Thyroid gland (tissue), 4 donors: Measurements from ENCODE around the gene MTO1. TPM values are rescaled to one million over a fixed set of nuclear protein-coding genes. Genes with fewer than 3 reads are reported as not detected.

Source experiments
- DNase-seq, 2 donors: peaks; one replicate each; pipeline ENCODE4 v3.0.0-alpha.2; 2019
- H3K27ac ChIP-seq, 3 donors: fragments of 200-600 bp; sonication (generic); 1 replicate in 2 of 3; 2 replicates in 1 of 3; pipeline ENCODE4 v1.5.1; 2016 to 2019; ENCODE audit warnings: mild to moderate bottlenecking in 1 of 3, moderate library complexity in 1 of 3
- H3K27me3 ChIP-seq: fragments of 200-600 bp; sonication (generic); one replicate; pipeline ENCODE4 v1.5.1; 2019
- H3K36me3 ChIP-seq, 2 donors: fragments of 200-600 bp; sonication (generic); one replicate each; pipeline ENCODE4 v1.5.1; 2016 to 2019
- H3K4me1 ChIP-seq, 2 donors: fragments of 200-600 bp; sonication (generic); one replicate each; pipeline ENCODE4 v1.5.1; 2017 to 2019
- H3K4me3 ChIP-seq, 3 donors: fragments of 200-600 bp; sonication (generic); replicated peaks in 1 of 3; 1 replicate in 2 of 3; 2 replicates in 1 of 3; pipeline ENCODE4 v1.5.1; 2016; ENCODE audit warnings: mild to moderate bottlenecking in 1 of 3
- H3K9me3 ChIP-seq: fragments of 200-600 bp; sonication (generic); one replicate; pipeline ENCODE4 v1.5.1; 2017
- CTCF ChIP-seq, 6 experiments: fragments of 200-600 bp in 3 of 6; fragments of 450-650 bp in 3 of 6; sonication (generic) in 3 of 6; IDR thresholded peaks; one replicate each; pipeline ENCODE4 v1.5.1; 2016 to 2019; ENCODE audit warnings: antibody characterized with exemption in 6 of 6, mild to moderate bottlenecking in 2 of 6, inconsistent platforms in 1 of 6, moderate library complexity in 1 of 6
- POLR2A ChIP-seq, 2 donors: fragments of 450-650 bp; IDR thresholded peaks; one replicate each; pipeline ENCODE4 v1.6.1; 2017; ENCODE audit warnings: antibody characterized with exemption in 2 of 2, mild to moderate bottlenecking in 2 of 2, moderate library complexity in 1 of 2
- WGBS, 2 donors: methylation state at CpG; one replicate each; pipeline ENCODE4 v1.1.5; 2017; 5-methylcytosine and 5-hydroxymethylcytosine counted together
- intact Hi-C: fragments of 100-400 bp; cut with DNase I; formaldehyde crosslinking; loops from one replicate; pipeline ENCODE4 v1.15.1; 2023
- total RNA-seq, 4 donors: library from RNA; depleted of rRNA; stranded (reverse); fragments of >200 nt; gene quantifications; one replicate each; pipeline ENCODE4 v1.2.3, GENCODE V29; 2016

Gene MTO1
- total RNA-seq, 4 donors from 2014 or later, result 29.4 to 46.4 (median 30.6) TPM

DNA sequence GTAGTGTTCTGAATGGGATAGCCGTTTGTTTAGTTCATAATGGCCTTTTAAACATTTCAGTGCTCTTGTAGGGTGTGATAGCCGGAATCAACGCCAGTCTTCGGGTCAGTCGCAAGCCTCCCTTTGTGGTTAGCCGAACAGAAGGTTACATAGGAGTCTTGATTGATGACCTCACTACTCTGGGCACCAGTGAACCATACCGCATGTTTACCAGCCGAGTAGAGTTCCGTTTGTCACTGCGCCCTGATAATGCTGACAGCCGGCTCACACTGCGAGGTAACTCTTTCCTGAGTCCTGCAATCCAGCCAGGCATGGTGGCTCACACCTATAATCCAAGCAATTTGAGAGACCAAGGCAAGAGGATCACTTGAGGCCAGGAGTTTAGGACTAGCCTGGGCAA, 20.4 kb downstream of the MTO1 start:
- Histone ChIP-seq H3K9me3 (no peaks in the 10 kb centered on the region), H3K27me3 (no peaks in the 10 kb centered on the region), H3K4me1 (no peaks in the 10 kb centered on the region), H3K36me3 (peaks cover 49 to 77% of the 10 kb centered on the region in 2 donors), H3K4me3 (no peak overlapping the region), H3K27ac (no peak overlapping the region)
- 95 to 96% methylated on average over 12 of the region's 12 CpGs for WGBS, 2 donors
- TF ChIP-seq CTCF (IDR thresholded peaks at IDR 0.05) (no peak), POLR2A (IDR thresholded peaks at IDR 0.05) (no peak)
- DNase-seq, result no peak
- intact Hi-C loops, result no loop called here

DNA sequence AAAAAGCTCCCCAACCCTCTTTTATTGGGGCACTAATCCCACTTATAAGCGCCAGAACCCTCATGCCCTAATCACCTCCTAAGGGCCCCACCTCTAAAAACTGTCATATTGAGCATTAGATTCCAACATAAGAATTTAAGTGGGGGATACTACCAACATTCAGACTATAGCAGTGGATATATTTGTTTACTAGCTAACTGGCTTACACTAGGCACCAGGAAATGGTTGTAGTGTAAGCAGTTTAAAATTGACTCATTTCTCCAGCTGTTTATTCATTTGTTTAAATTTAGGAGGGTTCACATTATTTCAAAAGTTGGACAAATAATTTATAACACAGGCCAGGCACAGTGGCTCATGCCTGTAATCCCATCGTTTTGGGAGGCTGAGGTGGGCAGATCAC, 22.9 kb downstream of the MTO1 start:
- H3K4me3 ChIP-seq, result no peak overlapping the region
- intact Hi-C loops, result no loop called here
- no peaks in the 10 kb centered on the region for H3K27me3 ChIP-seq
- H3K4me1 ChIP-seq, result no peaks in the 10 kb centered on the region
- H3K27ac ChIP-seq, result no peak overlapping the region
- TF ChIP-seq POLR2A (IDR thresholded peaks at IDR 0.05), result no peak
- no peak for TF ChIP-seq CTCF (IDR thresholded peaks at IDR 0.05)
- H3K36me3 ChIP-seq, result peaks cover 47 to 78% of the 10 kb centered on the region in 2 donors
- DNase-seq, result no peak
- no peaks in the 10 kb centered on the region for H3K9me3 ChIP-seq
- 82 to 86% methylated on average over 2 of the region's 2 CpGs for WGBS, 2 donors

DNA sequence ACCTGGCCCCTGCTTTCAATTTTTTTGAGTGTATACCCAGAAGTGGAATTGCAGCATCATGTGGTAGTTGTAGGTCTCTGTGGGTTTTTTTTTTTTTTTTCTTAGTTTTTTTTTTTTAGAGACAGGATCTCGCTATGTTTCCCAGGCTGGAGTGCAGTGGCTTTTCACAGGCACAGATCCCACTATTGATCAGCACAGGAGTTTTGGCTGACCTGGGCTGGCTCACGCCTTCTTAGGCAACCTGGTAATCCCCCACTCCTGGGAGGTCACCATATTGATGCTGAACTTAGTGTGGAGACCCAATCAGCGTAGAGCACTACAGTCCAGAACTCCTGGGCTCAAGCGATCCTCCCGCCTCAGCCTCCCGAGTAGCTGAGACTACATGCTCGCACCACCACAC, 25.9 kb downstream of the MTO1 start:
- WGBS, 2 donors, result 91 to 99% methylated on average over 7 of the region's 7 CpGs
- TF ChIP-seq CTCF (IDR thresholded peaks at IDR 0.05), result no peak
- no peak for TF ChIP-seq POLR2A (IDR thresholded peaks at IDR 0.05)
- peaks cover 21 to 55% of the 10 kb centered on the region in 2 donors for H3K36me3 ChIP-seq

GRCh38 chr6:73491377-73491776, 29.8 kb downstream of the MTO1 start:
- H3K4me1 ChIP-seq, result no peaks in the 10 kb centered on the region
- no peak overlapping the region for H3K4me3 ChIP-seq
- no peak for TF ChIP-seq POLR2A (IDR thresholded peaks at IDR 0.05)
- no peaks in the 10 kb centered on the region for H3K9me3 ChIP-seq
- no peak for DNase-seq
- peaks cover 5 to 35% of the 10 kb centered on the region in 2 donors for H3K36me3 ChIP-seq
- intact Hi-C loops, result no loop called here
- no peaks in the 10 kb centered on the region for H3K27me3 ChIP-seq
- no peak overlapping the region for H3K27ac ChIP-seq

More for the DNA sequence above, 25.9 kb downstream of the MTO1 start:
- Histone ChIP-seq H3K4me3 (no peak overlapping the region), H3K27me3 (no peaks in the 10 kb centered on the region), H3K27ac (no peak overlapping the region), H3K4me1 (no peaks in the 10 kb centered on the region), H3K9me3 (no peaks in the 10 kb centered on the region)
- intact Hi-C loops, result no loop called here
- DNase-seq, result no peak

GRCh38 chr6:73497915-73498314, 36.4 kb downstream of the MTO1 start:
- no peaks in the 10 kb centered on the region for H3K27me3 ChIP-seq
- H3K4me1 ChIP-seq, result no peaks in the 10 kb centered on the region
- WGBS, 2 donors, result 96 to 97% methylated on average over 3 of the region's 3 CpGs
- peaks cover 39 to 47% of the 10 kb centered on the region in 2 donors for H3K36me3 ChIP-seq
- H3K9me3 ChIP-seq, result no peaks in the 10 kb centered on the region
- H3K4me3 ChIP-seq, result no peak overlapping the region
- TF ChIP-seq POLR2A (IDR thresholded peaks at IDR 0.05) (no peak), CTCF (IDR thresholded peaks at IDR 0.05) (no peak)
- intact Hi-C loops, result no loop called here
- H3K27ac ChIP-seq, result no peak overlapping the region
- DNase-seq, result no peak
